NCI-H1930 (cell line): Measurements from ENCODE around the gene SPATA33.

Source experiments
- DNase-seq, 2 experiments: peaks; one replicate each; lab custom pipeline; 2025; lab: John Stamatoyannopoulos, UW

Gene SPATA33

GRCh38 chr16:89709716-89710432 is 52.2 kb downstream of the SPATA33 start:
- no peak for DNase-seq

GRCh38 chr16:89710709-89711564 is 53.3 kb downstream of the SPATA33 start:
- DNase-seq: no peak

GRCh38 chr16:89711601-89712273 is 54.1 kb downstream of the SPATA33 start:
- no peak for DNase-seq

DNA sequence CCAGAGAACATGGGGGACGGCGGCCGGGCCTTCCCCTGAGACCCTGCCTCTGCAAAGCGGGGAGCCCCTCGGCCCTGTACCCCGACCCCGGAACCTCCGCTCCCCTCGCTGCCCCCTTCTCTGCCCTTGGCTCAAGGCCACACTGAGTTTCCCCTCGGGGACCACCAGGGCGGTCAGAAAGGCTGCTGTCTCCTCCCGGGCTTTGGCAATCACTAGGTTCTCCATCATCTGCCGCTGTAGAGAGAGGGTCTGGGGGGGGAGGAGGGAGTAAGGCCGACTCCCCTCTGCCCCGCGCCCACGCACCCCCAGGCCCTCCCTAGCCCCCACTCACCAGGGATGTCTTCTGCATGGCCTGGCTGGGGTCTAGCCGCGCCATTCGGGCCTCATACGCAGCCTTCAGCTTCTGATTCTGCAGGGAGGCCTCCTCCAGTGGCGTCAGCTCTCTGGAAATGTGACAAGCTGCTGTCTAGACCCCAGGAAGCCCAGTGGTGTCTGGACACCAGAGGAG is 54.7 kb downstream of the SPATA33 start:
- no peak for DNase-seq

- DNase-seq: no peak
These were observed 58.9 kb downstream of the SPATA33 start for GRCh38 chr16:89716493-89716892.

DNA sequence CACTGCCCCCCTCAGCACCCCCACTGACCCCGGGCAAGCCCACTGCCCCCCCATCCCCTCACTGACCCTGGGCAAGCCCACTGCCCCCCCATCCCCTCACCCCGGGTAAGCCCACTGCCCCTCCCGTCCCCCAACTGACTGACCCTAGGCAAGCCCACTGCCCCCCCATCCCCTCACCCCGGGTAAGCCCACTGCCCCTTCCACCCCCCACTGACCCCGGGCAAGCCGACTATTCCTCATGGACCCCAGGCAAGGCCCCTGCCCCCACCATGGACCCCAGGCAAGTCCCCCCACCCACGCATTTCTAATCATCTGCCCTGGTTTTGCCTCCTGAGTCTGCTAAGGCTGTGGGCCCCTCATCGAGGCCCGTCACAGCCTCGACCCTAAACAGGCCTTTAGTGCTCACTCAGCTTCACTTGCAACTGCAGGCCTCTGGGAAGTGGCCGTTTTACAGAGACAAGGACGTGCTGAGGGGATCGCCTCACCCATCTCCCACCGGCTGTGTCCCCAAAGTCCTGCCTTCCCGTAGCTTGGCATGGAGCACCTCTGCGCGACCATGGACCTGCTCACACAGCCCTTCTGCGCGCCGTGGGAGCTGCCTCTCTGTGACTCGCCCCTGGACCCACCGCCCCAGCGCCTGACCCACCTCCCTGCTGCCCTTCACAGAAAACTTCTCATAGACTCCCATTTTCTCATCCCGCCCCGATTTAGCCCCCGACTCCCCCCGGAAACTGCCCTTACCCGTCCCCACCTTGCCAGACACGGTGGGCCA is 59.5 kb downstream of the SPATA33 start:
- no peak for DNase-seq

DNA sequence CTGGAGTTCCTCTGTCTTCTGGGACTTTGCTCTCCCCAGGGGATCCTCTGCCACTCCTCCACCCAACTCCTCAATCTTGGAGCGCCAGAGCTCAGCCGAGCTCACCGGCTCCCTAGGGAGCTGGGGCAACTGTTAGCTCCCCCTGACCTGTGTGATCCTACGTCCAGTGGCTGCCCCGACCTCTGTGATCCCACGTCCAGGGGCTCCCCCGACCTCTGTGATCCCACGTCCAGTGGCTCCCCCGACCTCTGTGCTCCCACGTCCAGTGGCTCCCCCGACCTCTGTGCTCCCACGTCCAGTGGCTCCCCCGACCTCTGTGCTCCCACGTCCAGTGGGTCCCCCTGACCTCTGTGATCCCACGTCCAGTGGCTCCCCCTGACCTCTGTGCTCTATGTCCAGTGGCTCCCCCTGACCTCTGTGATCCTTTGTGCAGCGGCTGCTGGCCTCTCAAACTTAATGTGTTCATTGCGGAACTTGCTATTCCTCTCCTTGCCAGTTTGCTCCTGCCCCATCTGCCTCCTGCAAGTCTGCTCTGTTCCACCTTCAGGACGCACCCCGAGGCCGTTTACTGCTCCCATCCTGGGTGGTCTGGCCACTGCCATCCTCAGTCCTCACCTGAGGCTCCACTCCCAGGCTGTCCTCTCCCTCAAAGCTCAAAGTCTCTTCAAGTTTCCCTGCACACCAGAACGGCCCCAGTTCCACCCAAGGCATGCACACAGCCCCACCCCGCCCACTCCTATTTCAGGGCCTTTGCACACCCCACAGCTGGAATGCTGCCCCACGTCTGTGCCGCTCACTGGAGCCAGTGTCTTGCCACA is 60.3 kb downstream of the SPATA33 start:
- DNase-seq: no peak
